Panc1 (cell line): ENCODE results near the gene PEX7. TPM values are rescaled to one million over a fixed set of nuclear protein-coding genes. Genes with fewer than 3 reads are reported as not detected.

Source experiments
- ATAC-seq: fragments of 200-7000 bp; cut with Tn5 transposase; 2 replicates; pipeline ENCODE4 v1.9.1; 2020; ENCODE audit warnings: mild to moderate bottlenecking, moderate library complexity
- BruUV-seq: library from RNA; stranded (reverse); fragments of 400-500 nt; replicated peaks from 2 replicates; lab custom pipeline; 2021; lab: Mats Ljungman, UMichigan
- CTCF ChIA-PET: fragments of 300-600 bp; sonication (Branson Sonifier 250); formaldehyde crosslinking; loops from one replicate; lab custom pipeline; 2022; ENCODE audit warnings: antibody characterized with exemption; lab: Charles Lee
- POLR2A ChIA-PET: fragments of 300-600 bp; sonication (Branson Sonifier 250); formaldehyde crosslinking; loops from one replicate; lab custom pipeline; 2022; ENCODE audit warnings: antibody characterized with exemption; lab: Charles Lee
- DNase-seq: peaks from one replicate; pipeline ENCODE4 v3.0.0-alpha.2; 2010; ENCODE audit warnings: low read depth, low spot score
- H3K27ac ChIP-seq: 2 replicates; pipeline ENCODE4 v1.5.1; 2011; ENCODE audit warnings: mild to moderate bottlenecking, low read length, inconsistent platforms
- H3K27me3 ChIP-seq: fragments of 200-500 bp; sonication (Bioruptor generic); 2 replicates; pipeline ENCODE4 v1.6.0; 2014; ENCODE audit warnings: low read length, inconsistent platforms; ENCODE audit not compliant: control insufficient read depth, insufficient read depth
- H3K36me3 ChIP-seq: fragments of 200-500 bp; sonication (Bioruptor generic); 2 replicates; pipeline ENCODE4 v1.5.1; 2014; ENCODE audit warnings: inconsistent platforms, mild to moderate bottlenecking, low read length, moderate library complexity; ENCODE audit not compliant: control insufficient read depth, insufficient read depth
- H3K4me1 ChIP-seq: 2 replicates; pipeline ENCODE4 v1.5.1; 2011; ENCODE audit warnings: inconsistent platforms, mild to moderate bottlenecking, low read length, moderate library complexity; ENCODE audit not compliant: control insufficient read depth, insufficient read depth
- H3K4me3 ChIP-seq, 2 experiments: 2 replicates each; pipeline ENCODE4 v1.5.1; 2011 to 2012; ENCODE audit warnings: low read depth in 2 of 2, low read length in 2 of 2, mild to moderate bottlenecking in 2 of 2, inconsistent platforms in 1 of 2, moderate library complexity in 1 of 2
- H3K9me3 ChIP-seq: fragments of 200-500 bp; sonication (Bioruptor generic); 2 replicates; pipeline ENCODE4 v1.5.1; 2014; ENCODE audit warnings: low read depth, mild to moderate bottlenecking, inconsistent platforms, low read length, moderate library complexity; ENCODE audit not compliant: control insufficient read depth, insufficient read depth
- POLR2AphosphoS5 ChIP-seq: IDR thresholded peaks from 2 replicates; pipeline ENCODE4 v1.6.1; 2012; ENCODE audit warnings: mild to moderate bottlenecking, low read depth, low read length, moderate library complexity
- SIN3A ChIP-seq: IDR thresholded peaks from 2 replicates; pipeline ENCODE4 v1.6.1; 2012; ENCODE audit warnings: low read depth, mild to moderate bottlenecking, low read length, moderate library complexity, borderline replicate concordance; ENCODE audit not compliant: insufficient read depth
- TCF7L2 ChIP-seq: IDR thresholded peaks from 2 replicates; pipeline ENCODE4 v1.6.1; 2011; ENCODE audit warnings: mild to moderate bottlenecking, low read depth, low read length, inconsistent platforms
- in situ Hi-C: cut with HindIII; loops from 2 replicates; pipeline ENCODE4 v1.10.0; 2016; ENCODE audit warnings: low sequenced_read_pairs, low pct_unique_long_range_greater_than_20kb
- intact Hi-C: fragments of 100-400 bp; cut with micrococcal nuclease; formaldehyde crosslinking; loops from one replicate; pipeline ENCODE4 v1.10.0; 2022; ENCODE audit not compliant: unreplicated experiment
- total RNA-seq: library from RNA; stranded (reverse); gene quantifications from one replicate; pipeline ENCODE4 v1.2.1, GENCODE V29; 2021; ENCODE audit not compliant: unreplicated experiment
- TF ChIP-seq, protein P1 (sequence below): fragments of 450-650 bp; IDR thresholded peaks from 2 replicates; pipeline ENCODE4 v1.5.1; 2017; ENCODE audit warnings: mild to moderate bottlenecking
- TF ChIP-seq, protein P2 (sequence below), 2 experiments: IDR thresholded peaks; 2 replicates each; pipeline ENCODE4 v1.6.1; 2011 to 2012; ENCODE audit warnings: low read depth in 2 of 2, control low read depth in 1 of 2, low read length in 1 of 2, mild to moderate bottlenecking in 1 of 2, moderate library complexity in 1 of 2; ENCODE audit not compliant: insufficient read depth in 1 of 2

PEX7 gene
- total RNA-seq, 1 experiment from 2014 or later, result 8.8 TPM

DNA sequence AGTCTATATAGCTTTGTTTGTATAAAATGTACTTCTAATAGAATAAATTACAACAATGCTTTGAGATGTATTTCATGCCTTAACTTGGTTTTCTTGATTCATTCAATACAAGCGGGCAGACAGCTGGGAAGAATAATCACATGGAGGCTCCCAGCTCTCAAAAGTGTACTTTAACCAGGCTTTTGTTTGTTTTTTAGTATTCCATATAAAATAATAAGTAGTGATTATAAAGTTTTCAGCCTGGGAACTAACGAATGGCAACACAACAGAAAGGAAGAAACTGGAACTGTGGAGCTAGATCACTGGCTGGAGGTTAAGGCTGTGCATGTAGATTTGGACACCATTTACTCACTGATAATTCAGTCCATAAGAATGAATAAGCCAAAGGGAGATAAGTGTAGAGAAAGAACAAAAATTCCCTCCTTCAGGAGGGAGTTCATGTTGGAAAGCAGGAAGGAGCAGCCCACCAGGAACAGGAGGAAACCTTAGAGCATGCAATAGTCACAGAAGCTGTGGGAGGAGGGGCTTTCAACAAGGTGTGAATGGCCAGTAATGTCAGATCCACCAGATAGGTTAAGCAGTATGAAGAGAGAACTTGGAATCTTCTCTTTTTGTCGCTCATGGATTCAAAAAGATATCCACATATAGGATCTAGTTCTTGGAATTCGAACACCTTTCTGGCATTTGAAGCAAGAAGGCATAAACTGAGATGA lies 58.5 kb downstream of the PEX7 start:
- in situ Hi-C loops, result no loop called here
- intact Hi-C loops, result no loop called here
- no peaks in the 10 kb centered on the region for H3K4me1 ChIP-seq
- no peaks in the 10 kb centered on the region for H3K36me3 ChIP-seq
- CTCF ChIA-PET, result no interaction called here
- H3K27me3 ChIP-seq, result no peaks in the 10 kb centered on the region
- H3K9me3 ChIP-seq, result no peaks in the 10 kb centered on the region
- H3K4me3 ChIP-seq, result no peak overlapping the region
- DNase-seq (no peak), ATAC-seq (no peak)
- POLR2A ChIA-PET, result no interaction called here
- BruUV-seq, result no TSS peak
- H3K27ac ChIP-seq, result no peak overlapping the region
- TF ChIP-seq TCF7L2, result no peak
- TF ChIP-seq SIN3A, result no peak
- TF ChIP-seq, protein P1, sequence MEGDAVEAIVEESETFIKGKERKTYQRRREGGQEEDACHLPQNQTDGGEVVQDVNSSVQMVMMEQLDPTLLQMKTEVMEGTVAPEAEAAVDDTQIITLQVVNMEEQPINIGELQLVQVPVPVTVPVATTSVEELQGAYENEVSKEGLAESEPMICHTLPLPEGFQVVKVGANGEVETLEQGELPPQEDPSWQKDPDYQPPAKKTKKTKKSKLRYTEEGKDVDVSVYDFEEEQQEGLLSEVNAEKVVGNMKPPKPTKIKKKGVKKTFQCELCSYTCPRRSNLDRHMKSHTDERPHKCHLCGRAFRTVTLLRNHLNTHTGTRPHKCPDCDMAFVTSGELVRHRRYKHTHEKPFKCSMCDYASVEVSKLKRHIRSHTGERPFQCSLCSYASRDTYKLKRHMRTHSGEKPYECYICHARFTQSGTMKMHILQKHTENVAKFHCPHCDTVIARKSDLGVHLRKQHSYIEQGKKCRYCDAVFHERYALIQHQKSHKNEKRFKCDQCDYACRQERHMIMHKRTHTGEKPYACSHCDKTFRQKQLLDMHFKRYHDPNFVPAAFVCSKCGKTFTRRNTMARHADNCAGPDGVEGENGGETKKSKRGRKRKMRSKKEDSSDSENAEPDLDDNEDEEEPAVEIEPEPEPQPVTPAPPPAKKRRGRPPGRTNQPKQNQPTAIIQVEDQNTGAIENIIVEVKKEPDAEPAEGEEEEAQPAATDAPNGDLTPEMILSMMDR, result no peak
- TF ChIP-seq, protein P2, sequence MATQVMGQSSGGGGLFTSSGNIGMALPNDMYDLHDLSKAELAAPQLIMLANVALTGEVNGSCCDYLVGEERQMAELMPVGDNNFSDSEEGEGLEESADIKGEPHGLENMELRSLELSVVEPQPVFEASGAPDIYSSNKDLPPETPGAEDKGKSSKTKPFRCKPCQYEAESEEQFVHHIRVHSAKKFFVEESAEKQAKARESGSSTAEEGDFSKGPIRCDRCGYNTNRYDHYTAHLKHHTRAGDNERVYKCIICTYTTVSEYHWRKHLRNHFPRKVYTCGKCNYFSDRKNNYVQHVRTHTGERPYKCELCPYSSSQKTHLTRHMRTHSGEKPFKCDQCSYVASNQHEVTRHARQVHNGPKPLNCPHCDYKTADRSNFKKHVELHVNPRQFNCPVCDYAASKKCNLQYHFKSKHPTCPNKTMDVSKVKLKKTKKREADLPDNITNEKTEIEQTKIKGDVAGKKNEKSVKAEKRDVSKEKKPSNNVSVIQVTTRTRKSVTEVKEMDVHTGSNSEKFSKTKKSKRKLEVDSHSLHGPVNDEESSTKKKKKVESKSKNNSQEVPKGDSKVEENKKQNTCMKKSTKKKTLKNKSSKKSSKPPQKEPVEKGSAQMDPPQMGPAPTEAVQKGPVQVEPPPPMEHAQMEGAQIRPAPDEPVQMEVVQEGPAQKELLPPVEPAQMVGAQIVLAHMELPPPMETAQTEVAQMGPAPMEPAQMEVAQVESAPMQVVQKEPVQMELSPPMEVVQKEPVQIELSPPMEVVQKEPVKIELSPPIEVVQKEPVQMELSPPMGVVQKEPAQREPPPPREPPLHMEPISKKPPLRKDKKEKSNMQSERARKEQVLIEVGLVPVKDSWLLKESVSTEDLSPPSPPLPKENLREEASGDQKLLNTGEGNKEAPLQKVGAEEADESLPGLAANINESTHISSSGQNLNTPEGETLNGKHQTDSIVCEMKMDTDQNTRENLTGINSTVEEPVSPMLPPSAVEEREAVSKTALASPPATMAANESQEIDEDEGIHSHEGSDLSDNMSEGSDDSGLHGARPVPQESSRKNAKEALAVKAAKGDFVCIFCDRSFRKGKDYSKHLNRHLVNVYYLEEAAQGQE (IDR thresholded peaks at IDR 0.05; ENCODE audit: insufficient read depth in 1 of 2, low read depth in 2 of 2, low read length in 1 of 2), result no peak
- TF ChIP-seq POLR2AphosphoS5, result no peak

DNA sequence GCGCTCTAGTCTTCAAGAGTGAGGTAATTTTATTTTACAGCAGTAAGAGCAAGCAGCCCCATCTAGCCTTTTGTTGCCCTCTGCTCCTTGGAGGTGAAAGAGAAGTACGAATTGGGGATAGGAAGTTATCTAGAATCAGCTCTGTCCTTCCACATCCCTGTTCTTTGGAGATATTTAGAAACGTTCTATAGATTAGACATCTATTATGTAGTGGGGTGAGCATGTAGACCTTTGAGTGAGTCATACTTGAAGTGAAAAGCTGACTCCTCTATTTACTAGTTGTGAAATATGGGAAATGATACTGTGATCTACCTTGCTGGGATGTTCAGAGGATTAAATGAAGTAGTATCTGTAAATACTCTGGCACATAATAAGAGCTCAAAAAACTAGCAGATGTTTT lies 63.7 kb downstream of the PEX7 start:
- in situ Hi-C loops, result no loop called here
- ChIA-PET CTCF (no interaction called here), POLR2A (no interaction called here)
- DNase-seq (no peak), ATAC-seq (no peak)
- no peaks in the 10 kb centered on the region; the same call in 1 of the 2 replicates for H3K36me3 ChIP-seq
- TF ChIP-seq, protein P1, result no peak
- no peaks in the 10 kb centered on the region for H3K4me1 ChIP-seq
- BruUV-seq, result no TSS peak
- H3K27me3 ChIP-seq, result no peaks in the 10 kb centered on the region
- intact Hi-C loops, result no loop called here
- H3K4me3 ChIP-seq, result no peak overlapping the region
- no peaks in the 10 kb centered on the region for H3K9me3 ChIP-seq
- H3K27ac ChIP-seq, result no peak overlapping the region
